Measurements from ENCODE around the gene KRT26.
"Not testable (repeated sequence)": the region's sequence is repeated elsewhere in the genome, so short reads cannot be mapped to it uniquely, and the experiment has no call there.

KRT26 gene

GRCh38 chr17:40794466-40794865 lies 22.5 kb upstream of the KRT26 start:
- DNase-seq, result no peak

GRCh38 chr17:40793832-40794231 lies 21.8 kb upstream of the KRT26 start:
- no peak for DNase-seq

GRCh38 chr17:40791787-40792436 lies 19.9 kb upstream of the KRT26 start:
- no peak for DNase-seq

DNA sequence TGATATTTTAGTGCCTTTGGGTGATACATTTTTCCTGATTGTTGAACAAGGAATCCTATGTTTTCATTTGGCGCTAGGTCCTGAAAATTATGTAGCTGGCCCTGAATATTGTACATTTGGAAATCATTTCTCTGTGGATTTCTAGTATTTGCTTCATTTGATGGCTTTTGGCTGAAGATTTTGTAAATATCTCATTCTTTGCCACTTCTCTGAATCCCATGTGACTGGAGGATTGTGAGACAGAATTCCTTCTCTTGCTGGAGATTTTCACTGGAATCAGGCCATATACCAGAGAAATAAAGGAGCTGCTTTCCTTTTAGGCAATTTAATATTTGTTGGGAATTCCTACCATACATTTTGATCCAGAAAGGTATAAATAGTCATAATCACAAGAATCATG lies 19.1 kb upstream of the KRT26 start:
- DNase-seq, result no peak

DNA sequence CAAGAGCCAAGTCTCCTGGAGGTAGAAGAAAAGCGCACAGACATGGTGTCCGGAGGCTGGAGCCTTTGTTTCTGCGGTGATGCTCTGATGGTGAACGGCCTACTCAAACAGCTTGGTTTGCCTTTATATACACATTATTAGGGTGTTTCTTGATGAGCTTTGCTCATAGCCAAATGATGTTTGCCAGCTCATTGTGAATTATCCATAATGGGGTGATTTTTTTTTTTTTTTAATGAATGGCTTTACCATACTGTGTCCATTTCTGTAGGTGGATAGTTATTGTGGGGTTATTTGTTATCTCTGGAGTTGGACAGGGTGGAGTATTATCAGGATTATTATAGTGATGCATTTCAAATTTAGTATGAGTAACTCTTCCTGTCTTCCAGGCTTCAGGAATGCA lies 10.4 kb upstream of the KRT26 start, which contains the start of gene KRT27:
KRT27 (minus strand) TSS at position 101 of the 400 bp plus-strand sequence; CDS start at position 44, 57 bp downstream.
- no peak for DNase-seq

- DNase-seq, result no peak
Measured at GRCh38 chr17:40779181-40779909, 7.3 kb upstream of the KRT26 start.

DNA sequence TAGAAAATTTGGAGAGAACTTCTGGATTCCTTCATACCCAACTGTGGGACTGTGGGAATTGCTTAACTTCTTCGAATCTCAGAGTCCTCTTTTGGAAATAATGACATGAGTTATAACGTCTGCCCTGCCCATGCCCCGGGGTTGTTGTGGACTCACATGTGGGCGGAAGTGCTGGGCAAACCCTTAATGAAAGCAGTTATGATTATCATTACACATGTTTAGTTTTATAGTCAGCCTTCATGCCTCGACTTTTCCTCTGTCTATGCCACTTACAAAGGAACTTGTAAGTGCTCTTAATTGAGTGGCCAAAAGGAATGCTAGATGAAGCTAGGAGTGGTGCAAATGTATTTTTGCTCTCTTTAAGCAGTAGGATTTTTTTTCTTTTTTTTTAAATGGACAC lies 6.5 kb upstream of the KRT26 start:
- no peak for DNase-seq

- DNase-seq, result no peak
Measured at GRCh38 chr17:40777971-40778370, 6.0 kb upstream of the KRT26 start.

- DNase-seq, result no peak
Measured at GRCh38 chr17:40777459-40777858, 5.5 kb upstream of the KRT26 start.

GRCh38 chr17:40775945-40776344 lies 3.9 kb upstream of the KRT26 start:
- DNase-seq, result no peak

DNA sequence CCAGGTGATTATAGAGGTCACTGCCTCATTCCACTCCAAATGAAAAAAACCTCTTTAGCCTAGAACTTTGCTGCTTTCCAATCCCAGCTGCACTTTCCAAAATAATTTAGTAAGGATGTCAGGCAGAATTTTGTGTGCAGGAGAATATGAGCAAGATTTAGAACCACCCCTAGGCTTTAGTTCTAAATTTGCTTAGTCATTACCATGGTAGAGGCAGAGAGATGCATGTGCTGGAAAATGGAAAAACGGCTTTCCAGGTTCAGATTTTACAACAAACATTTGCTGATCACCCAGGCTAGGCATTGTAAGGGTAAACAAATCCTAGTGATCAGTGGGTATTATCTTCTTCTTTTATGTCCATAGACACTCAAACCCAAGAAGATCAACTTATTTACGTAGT lies 6.3 kb downstream of the KRT26 start:
- DNase-seq, result no peak

- DNase-seq, result no peak
Measured at GRCh38 chr17:40763752-40764151, 8.2 kb downstream of the KRT26 start.

DNA sequence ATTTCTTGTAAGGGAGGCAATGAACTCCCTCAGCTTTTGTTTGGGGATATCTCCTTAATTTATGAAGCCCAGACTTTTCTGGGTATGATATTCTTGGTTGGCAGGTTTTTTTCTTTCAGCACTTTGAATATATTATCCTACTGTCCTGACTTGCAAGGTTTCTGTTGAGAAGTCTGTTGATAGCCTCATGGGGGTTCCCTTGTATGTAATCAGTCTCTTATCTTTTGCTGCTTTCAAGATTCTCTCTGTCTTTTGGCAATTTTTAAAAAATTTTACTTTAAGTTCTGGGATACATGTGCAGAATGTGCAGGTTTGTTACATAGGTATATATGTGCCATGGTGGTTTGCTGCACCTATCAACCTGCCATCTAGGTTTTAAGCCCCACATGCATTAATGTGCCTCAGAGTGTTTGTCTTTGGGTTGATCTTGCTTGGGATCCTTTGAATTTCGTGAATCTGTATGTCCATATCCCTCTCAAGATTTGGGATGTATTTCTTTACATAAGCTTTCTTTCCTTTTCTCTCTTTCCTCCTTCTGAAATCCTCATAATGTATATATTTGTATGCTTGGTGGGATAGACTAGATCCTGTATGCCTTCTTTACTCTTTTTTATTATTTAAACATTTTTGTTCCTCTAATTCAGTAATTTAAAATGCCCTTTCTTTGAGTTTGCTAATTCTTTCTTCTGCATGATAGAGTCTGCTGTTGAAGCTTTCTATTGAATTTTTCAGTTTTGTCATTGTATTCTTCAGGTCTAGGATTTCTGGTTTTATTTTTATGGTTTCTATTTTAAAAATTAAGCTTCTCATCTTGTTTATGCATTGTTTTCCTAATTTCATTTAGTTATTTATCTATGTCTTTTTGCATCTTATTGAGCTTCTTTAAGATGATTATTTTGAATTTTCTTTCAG lies 11.6 kb downstream of the KRT26 start:
- no peak for DNase-seq

DNA sequence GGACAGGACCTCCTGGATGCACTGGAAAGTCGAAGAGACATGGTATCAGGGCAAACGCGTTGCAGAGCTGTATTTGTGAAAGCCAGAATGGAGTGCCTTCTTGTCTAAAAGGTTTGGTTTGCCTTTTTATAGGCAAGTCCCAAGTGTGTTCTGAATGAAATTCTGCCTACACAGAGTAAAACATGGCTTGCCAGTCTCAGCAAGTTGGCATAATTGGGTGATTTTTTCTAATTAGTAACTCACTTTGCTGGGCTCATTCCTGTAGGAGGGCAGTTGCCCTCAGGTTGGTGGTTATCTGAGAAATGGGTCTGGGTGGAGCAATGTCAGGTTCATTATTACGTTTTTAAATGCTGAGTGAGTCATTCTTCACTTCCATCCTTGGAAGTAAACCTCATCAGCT lies 16.8 kb downstream of the KRT26 start, which contains the start of gene KRT25:
KRT25 (minus strand) TSS at position 101 of the 400 bp plus-strand sequence; CDS start at position 41, 60 bp downstream.
- no peak for DNase-seq

- DNase-seq, result no peak
Measured at GRCh38 chr17:40753804-40754203, 18.2 kb downstream of the KRT26 start.

DNA sequence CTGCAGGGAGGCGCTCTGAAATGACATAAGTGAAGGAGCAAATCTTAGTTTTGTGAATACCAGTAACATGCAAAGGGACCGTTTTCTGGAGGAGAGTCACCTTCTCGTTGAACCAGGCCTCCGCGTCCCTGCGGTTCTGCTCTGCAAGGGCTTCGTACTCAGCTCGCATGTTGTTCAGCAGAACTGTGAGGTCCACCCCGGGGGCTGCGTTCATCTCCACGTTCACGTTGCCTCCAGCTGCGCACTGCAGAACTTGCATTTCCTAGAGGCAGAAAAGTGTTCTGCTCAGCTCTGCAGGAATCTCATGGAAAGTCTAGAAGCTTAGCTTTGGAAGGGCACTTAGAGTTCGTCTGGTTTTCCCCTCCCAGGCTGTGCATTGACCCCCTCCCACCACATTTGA lies 20.9 kb downstream of the KRT26 start:
- DNase-seq, result no peak

DNA sequence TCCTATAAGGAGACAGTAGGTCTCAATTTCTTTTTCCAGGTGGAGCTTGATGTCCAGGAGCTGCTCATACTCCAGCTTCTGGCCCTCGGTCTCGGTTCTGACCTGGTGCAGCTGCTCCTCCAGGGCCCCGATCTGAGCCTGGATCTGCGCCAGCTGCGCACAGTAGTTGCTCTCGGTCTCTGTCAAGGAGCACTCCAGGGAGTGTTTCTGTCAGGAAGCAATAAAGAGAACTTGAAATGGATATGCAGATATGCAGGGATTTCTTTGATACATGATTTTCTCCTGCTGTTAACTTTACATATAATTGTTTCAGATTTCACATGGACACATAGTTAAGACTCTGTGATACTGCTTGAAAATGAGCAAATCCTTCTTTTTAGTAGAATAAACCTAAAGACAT lies 21.6 kb downstream of the KRT26 start:
- no peak for DNase-seq

DNA sequence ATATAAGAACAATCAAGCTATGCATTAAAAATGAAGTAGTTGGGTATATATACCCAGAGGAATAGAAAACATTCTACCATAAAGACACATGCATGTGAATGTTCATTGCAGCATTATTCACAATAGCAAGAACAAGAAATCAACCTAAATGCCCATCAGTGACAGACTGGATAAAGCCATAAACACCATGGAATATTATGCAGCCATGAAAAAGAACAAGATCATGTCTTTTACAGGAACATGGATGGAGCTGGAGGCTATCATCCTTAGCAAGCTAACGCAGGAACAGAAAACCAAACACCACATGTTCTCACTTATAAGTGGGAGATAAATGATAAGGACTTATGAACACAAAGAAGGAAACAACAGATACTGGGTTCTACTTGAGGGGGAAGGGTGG lies 23.3 kb downstream of the KRT26 start:
- not testable (repeated sequence) for DNase-seq

GRCh38 chr17:40738553-40738952 lies 33.4 kb downstream of the KRT26 start:
- DNase-seq, result no peak

DNA sequence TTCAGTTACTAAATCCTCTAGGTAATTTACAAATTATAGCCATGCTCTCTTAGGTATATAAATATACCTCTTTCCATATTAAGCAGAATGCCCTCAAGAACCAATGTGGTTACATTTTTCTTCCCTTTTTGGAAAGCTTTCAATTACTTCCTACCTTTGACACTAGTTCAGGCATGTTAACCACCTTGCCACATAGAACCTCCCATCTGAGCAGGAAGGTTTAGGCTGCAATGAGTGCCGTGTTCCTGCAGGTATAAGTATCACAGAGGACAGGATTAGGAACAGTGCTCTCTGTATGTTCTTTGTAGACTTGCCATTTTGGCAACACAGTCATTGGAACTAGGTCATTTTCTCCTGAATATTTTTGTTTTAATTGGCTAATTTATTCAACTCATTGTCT lies 37.0 kb downstream of the KRT26 start:
- no peak for DNase-seq

GRCh38 chr17:40734018-40734417 lies 38.0 kb downstream of the KRT26 start:
- no peak for DNase-seq

DNA sequence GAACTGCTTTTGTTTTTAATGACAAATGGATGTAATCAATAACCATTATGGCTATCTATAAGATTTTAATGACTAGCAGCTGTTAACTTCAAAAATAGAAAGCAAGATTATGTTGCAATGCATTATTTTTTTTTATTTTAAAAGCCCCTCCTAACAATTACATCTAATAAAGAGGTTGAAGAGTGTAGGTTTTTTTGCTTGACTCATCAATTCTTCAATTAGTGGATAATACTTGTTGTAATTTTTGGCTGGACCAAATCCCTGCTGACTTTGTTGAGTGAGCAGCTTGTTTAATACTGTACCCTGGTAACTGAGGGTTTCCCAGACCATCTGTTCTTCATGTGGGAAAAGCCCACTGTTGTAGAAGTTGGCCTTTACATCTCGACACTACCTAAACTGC lies 41.0 kb downstream of the KRT26 start:
- no peak for DNase-seq

DNA sequence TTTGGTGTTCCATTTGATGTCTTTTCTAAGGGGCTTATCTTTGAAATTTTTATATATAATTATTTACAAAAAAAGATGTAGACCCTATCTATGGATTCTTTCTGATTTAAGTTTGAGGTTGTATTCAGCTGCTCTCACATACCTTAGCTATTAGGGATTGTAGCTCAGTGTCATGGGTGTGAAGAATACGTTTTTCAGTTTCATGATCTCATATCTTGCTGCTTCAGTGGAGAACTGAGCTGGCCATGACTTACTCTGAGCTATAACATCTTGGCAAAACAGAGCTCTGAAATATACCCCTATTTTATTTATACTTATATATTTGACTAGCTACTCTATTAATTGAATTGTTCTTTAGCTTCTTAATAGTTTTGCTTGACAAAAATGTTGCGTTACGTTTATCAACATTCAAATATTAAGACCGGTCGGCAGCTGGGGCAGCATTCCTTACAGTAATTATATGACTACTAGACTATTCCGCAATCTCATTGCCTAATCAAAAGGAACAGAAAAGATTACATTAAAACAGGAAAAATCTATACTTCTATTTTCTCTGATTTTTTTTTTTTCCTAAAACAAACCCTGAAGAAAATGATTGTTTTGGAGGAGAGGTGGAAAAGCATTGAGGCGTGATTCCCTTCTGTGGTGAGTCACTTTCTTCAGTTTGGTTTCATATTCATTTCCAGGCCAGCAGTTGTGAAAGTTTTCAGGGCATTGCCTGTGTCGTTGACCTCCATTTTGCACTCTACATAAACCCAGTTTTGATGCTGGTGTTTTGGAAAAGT lies 44.4 kb downstream of the KRT26 start:
- DNase-seq, result no peak
